Mesodermal cell (in vitro differentiated cells): ENCODE data around the gene SLC35G4. TPM values are rescaled to one million over a fixed set of nuclear protein-coding genes. Genes with fewer than 3 reads are reported as not detected.
"Not testable (repeated sequence)": the region's sequence is repeated elsewhere in the genome, so short reads cannot be mapped to it uniquely, and the experiment has no call there.

Source experiments
- H3K27ac ChIP-seq: 2 replicates; pipeline ENCODE4 v1.7.0; 2013; ENCODE audit warnings: mild to moderate bottlenecking, low read depth, low read length, moderate library complexity; ENCODE audit not compliant: severe bottlenecking
- H3K36me3 ChIP-seq: 2 replicates; pipeline ENCODE4 v1.7.1; 2013; ENCODE audit warnings: mild to moderate bottlenecking, low read length, moderate library complexity; ENCODE audit not compliant: control insufficient read depth, insufficient read depth
- H3K4me1 ChIP-seq: one replicate; pipeline ENCODE4 v1.7.1; 2013; ENCODE audit warnings: mild to moderate bottlenecking, low read length; ENCODE audit not compliant: insufficient read depth, control insufficient read depth, poor library complexity, severe bottlenecking
- H3K4me3 ChIP-seq: 2 replicates; pipeline ENCODE4 v1.7.0; 2013; ENCODE audit warnings: low read length, control low read depth, mild to moderate bottlenecking; ENCODE audit not compliant: insufficient read depth, poor library complexity, severe bottlenecking; ENCODE audit errors: extremely low read depth
- H3K9me3 ChIP-seq: 2 replicates; pipeline ENCODE4 v1.7.1; 2013; ENCODE audit warnings: mild to moderate bottlenecking, low read length, moderate library complexity; ENCODE audit not compliant: control insufficient read depth
- WGBS, 2 experiments: methylation state at CpG; one replicate each; pipeline ENCODE4 v1.1.5; 2013; ENCODE audit warnings: missing lambda C conversion rate in 2 of 2; ENCODE audit not compliant: insufficient coverage in 2 of 2; 5-methylcytosine and 5-hydroxymethylcytosine counted together
- polyA plus RNA-seq, 2 experiments: library from polyadenylated mRNA; stranded (reverse); fragments of 50-300 nt; gene quantifications; one replicate each; pipeline ENCODE4 v1.2.3, GENCODE V29; 2013

SLC35G4 gene
- not detected for polyA plus RNA-seq (2013, experiment 1 of 2)
- polyA plus RNA-seq (2013, experiment 2 of 2) = not detected

DNA sequence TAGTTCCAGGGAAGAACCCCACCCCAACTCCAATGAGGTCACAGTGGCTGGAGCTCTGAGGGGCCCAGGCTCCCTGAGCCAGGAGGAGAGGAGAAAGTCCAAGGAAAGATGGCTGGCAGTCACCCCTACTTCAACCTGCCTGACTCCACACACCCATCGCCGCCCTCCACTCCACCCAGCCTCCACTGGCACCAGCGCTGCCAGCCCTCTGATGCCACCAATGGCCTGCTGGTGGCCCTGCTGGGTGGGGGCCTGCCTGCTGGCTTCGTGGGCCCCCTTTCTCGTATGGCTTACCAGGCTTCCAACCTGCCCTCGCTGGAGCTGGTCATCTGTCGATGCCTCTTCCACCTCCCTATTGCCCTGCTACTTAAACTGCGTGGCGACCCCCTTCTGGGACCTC, at the start of gene SLC35G4:
SLC35G4 (plus strand) TSS at position 109 of the 400 bp plus-strand sequence; CDS start at position 109, 0 bp downstream.
- not testable (repeated sequence) for H3K36me3 ChIP-seq, H3K27ac ChIP-seq, H3K9me3 ChIP-seq, H3K4me1 ChIP-seq, H3K4me3 ChIP-seq
- WGBS, 2 experiments = 100% methylated on average over 1 to 3 of the region's 9 CpGs

DNA sequence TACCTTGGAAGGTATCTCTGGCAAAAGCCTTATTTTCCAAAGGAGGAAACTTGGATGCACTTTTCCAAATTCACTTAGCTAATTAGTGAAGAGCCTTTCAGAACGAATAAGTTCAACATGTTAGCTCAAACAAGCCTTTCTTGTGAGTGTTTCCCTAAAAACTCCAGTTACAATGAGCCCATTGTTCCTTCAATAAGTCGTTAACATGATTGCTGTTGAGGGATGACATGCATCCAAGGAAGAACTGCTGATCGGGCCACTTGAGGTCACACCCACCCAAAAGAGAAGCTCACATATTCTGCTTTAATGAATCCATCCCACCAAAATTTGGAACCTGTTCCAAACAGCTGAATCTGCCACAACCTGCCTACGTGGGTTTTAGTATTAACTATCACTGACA, 48.1 kb upstream of the SLC35G4 start:
- no peaks in the 10 kb centered on the region for H3K4me1 ChIP-seq
- WGBS, 2 experiments = 71 to 86% methylated on average over 2 of the region's 4 CpGs
- H3K9me3 ChIP-seq = no peaks in the 10 kb centered on the region
- H3K36me3 ChIP-seq = no peaks in the 10 kb centered on the region
- no peak overlapping the region for H3K4me3 ChIP-seq
- peak overlapping the region; percentile 70 for H3K27ac ChIP-seq

DNA sequence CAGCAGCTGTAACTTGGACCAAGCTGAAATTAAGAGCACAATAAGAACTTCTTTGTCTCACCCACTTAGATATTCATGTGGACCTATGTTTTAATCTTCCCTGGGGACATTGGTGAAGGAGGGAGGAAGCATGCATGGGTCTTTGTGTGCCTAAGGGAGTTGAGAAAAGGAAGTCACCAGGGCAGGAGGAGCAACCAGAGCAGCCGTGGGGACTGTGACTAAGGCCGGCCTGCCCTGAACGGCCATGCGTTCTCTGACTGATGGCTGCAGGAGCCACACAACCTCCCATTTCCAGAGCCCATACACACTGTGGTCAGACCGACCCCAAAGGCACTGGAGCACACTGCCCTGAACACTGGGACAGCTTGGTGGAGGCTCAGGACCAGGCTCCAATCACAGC, 43.7 kb upstream of the SLC35G4 start:
- no peak overlapping the region for H3K27ac ChIP-seq
- no peak overlapping the region for H3K4me3 ChIP-seq
- H3K9me3 ChIP-seq = no peaks in the 10 kb centered on the region
- no peaks in the 10 kb centered on the region for H3K4me1 ChIP-seq
- H3K36me3 ChIP-seq = no peaks in the 10 kb centered on the region
- WGBS, 2 experiments = 80 to 94% methylated on average over 2 to 5 of the region's 5 CpGs

DNA sequence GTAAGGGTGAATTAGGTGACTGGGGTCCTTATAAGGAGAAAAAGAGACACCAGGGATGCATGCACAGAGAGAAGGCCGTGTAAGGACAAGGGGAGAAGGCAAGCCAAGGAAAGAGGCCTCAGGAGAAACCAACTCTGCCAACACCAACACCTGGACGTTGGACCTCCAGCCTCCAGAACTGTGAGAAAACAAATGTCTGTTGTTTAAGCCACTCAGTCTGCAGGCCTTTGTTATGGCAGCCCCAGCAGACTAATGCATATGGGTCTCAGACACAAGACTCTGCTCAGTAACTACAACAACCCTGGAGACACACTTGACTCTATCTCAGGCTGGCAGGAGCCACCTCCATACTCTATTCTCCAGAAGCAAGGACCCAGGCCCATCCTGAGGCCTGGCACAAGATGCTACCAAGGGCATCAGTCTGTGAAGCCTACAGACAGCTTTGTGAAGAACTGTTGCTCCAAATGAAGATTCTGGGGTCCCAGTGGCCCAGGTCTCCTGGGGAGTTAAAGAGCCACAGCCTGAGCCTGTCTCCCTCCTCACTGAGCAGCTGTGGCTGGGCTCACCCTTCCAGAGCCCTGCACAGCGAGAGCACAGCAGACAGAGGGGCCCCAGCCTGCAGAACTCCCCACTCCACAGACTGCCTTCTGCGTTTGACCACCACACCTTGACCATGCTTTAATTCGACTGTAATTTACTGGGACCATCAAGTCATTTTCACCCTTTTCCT, 43.0 kb upstream of the SLC35G4 start:
- Histone ChIP-seq H3K4me1 (no peaks in the 10 kb centered on the region), H3K4me3 (no peak overlapping the region), H3K9me3 (no peaks in the 10 kb centered on the region), H3K27ac (no peak overlapping the region), H3K36me3 (no peaks in the 10 kb centered on the region)
- WGBS, 2 experiments = 79 to 91% methylated on average over 5 of the region's 5 CpGs

DNA sequence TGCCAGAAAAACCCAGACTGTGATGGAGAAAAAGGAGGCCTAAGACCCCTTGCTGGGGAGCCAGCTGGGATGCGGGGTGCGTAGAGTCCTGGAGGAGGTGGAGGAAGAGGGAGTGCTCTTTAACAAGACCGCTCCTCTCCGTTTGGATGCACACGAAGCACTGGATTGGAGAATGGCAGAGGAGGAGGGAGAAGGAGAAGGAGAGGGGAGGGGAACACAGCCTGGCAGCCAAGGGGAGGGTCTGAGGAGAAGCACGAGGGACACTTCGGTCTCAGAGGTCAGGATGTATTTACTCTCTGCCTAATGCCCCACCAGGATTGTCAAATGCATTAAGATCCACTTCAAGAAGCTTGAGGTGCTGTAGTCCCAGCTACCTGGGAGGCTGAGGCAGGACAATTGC, 42.0 kb upstream of the SLC35G4 start:
- Histone ChIP-seq H3K4me3 (no peak overlapping the region), H3K9me3 (no peaks in the 10 kb centered on the region), H3K27ac (no peak overlapping the region), H3K36me3 (no peaks in the 10 kb centered on the region), H3K4me1 (no peaks in the 10 kb centered on the region)
- WGBS, 2 experiments = 83 to 84% methylated on average over 3 to 5 of the region's 7 CpGs

DNA sequence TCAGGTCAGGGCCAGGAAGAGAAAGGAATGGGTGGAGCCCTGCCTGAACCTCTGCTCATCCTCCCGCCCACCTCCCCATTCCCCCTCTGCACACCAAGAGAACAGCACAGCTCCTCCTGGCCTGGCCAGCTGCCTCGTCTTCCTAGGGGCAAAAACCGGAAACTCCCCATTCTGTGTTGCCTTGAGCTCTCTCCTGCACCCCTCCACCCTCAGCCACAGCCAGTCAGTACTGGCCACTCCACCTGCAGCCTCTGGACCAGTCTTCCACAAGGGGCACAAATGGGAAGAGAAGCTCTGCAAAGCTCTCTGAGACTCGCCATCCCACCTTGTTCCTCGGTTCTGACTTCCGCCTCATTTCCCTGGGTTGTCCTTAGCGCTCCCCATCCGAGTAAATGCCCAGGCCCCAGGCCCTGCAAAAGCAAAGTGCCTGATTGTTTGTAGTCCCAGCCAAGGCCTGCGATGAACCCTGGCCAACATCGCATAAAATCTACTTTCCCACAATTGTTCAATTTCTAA, 39.3 kb upstream of the SLC35G4 start:
- H3K4me3 ChIP-seq = no peak overlapping the region
- 85 to 88% methylated on average over 6 to 8 of the region's 10 CpGs for WGBS, 2 experiments
- no peak overlapping the region for H3K27ac ChIP-seq
- no peaks in the 10 kb centered on the region for H3K9me3 ChIP-seq
- H3K4me1 ChIP-seq = no peaks in the 10 kb centered on the region
- no peaks in the 10 kb centered on the region for H3K36me3 ChIP-seq

DNA sequence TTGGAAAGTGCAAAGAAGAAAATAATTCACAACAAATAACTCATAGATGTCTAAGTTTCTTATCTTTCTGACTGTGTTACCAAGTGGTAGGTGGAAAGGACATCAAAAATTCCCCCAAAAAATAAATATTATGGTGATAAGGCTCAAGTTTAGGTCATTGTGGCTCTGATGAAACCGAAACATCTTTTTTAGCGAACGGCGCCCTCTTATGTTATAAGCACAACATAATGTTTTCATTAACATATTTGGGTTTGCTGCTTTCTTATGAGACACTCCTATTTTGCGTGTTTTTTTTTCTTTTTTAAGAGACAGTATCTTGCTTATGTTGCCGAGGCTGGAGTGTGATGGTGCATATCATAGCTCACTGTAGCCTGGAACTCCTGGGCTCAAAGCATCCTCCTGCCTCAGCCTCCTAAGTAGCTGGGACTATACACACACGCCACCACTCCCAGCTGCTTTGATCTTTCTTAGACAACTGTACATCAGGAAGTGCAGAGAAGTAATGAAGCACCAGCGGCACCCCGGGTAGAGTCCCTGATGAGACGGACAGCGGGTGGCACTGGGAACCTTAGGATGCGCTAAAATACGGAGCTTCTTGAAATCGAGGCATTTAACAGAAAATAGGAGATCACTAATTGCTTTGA, 38.5 kb upstream of the SLC35G4 start:
- Histone ChIP-seq H3K9me3 (no peaks in the 10 kb centered on the region), H3K36me3 (no peaks in the 10 kb centered on the region), H3K4me1 (no peaks in the 10 kb centered on the region), H3K27ac (no peak overlapping the region), H3K4me3 (no peak overlapping the region)
- WGBS, 2 experiments = 91 to 92% methylated on average over 9 to 10 of the region's 14 CpGs

DNA sequence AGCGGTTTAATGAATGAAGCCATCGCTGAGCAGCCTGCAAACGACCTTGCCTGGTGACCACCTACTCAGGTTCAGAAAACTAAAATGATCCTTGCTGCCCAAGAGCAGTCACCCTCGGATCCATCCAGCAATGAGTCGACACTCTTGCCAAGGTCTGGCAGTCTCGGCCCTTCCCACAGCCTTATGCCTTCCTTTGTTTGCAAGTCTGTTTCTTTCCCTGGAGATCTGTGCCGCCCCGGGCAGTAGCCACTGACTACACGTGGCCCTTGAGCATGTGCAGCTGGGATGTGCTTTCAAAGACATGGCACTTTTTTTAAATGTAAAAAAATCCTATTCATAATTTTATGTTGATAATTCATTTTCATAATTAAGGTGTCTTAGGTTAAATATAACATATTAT, 37.2 kb upstream of the SLC35G4 start:
- H3K4me3 ChIP-seq = no peak overlapping the region
- H3K27ac ChIP-seq = no peak overlapping the region
- H3K36me3 ChIP-seq = no peaks in the 10 kb centered on the region
- 88 to 89% methylated on average over 6 of the region's 9 CpGs for WGBS, 2 experiments
- no peaks in the 10 kb centered on the region for H3K9me3 ChIP-seq
- peaks cover 1% of the 10 kb centered on the region for H3K4me1 ChIP-seq

DNA sequence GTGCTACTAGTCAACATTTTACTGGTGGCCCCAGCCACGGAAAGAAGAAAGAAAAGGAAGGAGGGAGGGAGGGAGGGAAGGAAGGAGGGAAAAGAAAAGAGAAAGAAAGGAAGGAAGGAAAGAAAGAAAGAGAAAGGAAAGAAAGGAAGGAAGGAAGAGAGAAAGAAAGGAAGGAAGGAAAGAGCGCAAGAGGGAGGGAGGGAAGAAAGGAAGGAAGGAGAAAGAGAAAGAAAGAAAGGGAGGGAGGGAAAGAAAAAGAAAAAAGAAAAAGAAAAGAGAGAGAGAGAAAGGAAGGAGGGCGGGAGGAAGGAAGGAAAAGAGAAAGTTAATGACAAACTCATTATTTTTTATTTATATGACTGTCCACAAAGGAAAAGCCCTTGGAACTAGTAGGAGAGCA, 34.9 kb upstream of the SLC35G4 start:
- no peak overlapping the region for H3K4me3 ChIP-seq
- H3K27ac ChIP-seq = no peak overlapping the region
- 80 to 81% methylated on average over 2 of the region's 3 CpGs for WGBS, 2 experiments
- H3K9me3 ChIP-seq = no peaks in the 10 kb centered on the region
- H3K36me3 ChIP-seq = no peaks in the 10 kb centered on the region
- H3K4me1 ChIP-seq = peaks cover 12% of the 10 kb centered on the region

DNA sequence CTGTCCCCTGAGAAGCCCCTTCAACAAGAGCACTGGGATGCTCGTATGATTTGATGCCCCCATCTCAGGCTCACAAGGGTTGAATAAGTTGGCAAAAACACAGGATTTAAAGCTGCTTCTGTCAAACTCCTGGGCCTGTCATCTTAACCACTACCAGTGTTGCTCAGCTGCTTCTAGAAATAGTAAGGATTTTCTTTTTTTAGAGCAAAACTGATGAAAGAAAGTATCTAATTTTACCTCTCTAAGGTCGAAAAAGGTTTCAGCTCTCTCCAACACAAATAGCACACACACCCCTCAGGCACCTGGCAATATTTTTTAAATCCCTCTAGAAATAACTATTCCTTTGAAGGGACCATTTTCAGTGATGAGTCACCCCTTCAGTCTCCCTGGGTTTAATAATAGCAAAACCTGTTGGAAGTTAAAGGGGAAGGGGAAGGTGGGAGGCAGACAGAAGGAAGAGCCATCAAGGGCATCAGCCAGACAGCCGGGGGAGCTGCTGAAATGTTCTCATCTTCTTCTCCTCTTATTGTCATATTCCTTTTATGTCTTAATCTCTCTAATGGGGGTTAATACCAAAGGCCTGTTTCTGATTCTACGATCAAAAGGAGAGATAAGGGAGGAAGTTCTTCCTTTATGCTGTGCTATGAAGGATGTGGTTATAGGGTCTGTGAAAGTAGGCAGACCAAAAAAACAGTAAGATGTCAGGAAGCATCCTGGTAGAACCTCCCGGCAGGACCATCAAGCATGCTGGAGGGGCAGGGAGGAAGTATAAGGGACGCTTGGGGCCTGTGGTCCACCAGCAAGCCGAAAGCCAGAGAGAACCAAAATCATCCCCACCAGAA, 31.9 kb upstream of the SLC35G4 start:
- Histone ChIP-seq H3K27ac (no peak overlapping the region), H3K36me3 (no peaks in the 10 kb centered on the region), H3K9me3 (no peaks in the 10 kb centered on the region), H3K4me3 (no peak overlapping the region), H3K4me1 (peaks cover 12% of the 10 kb centered on the region)
- 78 to 94% methylated on average over 3 of the region's 7 CpGs for WGBS, 2 experiments
